ENCODE measurements around the gene PTPRG. TPM values are rescaled to one million over a fixed set of nuclear protein-coding genes. Genes with fewer than 3 reads are reported as not detected.

PTPRG gene
- total RNA-seq, 1 donor from 2014 or later: 0.84 TPM

- intact Hi-C loops (cut with micrococcal nuclease): no loop called here
Observed at GRCh38 chr3:61946570-61947324, 385.4 kb downstream of the PTPRG start.

DNA sequence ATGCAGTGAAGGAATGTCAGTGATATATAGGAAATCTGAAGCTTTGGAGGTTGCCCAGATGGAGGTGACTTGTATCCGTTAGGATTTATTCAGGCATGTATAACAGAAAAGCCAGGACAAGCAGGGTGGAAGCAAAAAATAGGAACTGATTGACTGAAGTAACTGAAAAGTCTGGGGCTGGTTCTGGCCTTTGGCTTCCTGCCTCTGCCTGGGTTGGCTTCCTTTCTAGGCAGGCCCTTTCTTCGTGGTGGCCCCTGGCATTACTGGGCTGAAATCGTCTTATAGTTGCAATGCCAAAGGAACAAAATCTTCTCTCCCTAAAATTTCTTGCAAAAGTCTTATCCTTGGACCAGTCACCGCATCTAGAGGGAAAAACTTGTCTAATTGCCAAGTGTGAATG, 386.1 kb downstream of the PTPRG start:
- intact Hi-C loops (cut with micrococcal nuclease): no loop called here

DNA sequence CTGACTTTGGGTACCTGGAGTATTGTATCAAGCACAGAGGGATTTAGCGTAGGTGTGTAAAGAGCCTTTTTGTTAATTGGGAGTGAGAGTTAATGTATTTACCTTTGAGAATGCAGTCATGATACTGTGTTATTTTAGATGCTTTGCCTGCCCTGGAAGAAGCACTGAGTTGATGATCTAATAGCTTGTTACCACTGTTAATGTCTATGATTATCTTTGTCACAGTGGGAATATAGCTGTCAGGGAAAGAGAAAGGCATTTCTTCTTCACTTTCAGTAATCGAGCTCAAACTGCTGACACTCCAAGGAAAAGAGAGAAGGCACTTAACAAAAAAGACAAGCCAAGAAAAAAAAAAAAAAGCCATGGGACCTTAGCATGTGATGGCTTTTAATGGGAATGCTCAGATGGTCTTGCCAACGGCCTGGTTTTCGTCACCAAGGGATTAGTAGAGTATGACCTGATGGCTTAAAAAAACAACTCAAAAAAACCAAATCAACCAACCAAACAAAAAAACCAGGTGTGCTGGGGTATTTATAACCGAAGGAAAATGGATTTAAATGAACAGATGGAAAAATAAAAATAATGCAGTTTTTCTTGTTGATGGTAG, 387.4 kb downstream of the PTPRG start:
- intact Hi-C loops (cut with micrococcal nuclease): no loop called here

DNA sequence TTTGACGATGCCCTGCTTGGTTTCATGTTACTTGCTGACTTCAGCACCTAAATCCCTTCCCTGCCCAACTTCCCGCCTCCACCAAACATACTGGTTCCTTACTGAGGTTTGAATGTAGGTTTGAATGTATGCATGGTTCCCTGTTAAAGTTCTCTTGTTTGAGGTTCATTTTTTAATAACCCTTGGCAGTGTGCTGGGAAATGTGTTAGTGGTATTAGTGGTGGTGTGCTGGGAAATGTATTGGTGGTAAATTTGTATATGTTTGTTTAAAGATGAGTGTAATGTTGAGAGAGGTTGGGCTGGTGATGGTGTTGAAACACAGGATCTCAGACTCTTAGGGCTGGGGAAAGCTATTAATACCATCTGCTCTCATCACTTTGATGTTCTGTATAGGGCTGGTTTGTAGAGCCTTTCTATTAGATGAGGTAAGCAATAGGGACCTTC, 392.7 kb downstream of the PTPRG start:
- intact Hi-C loops (cut with micrococcal nuclease): no loop called here

- intact Hi-C loops (cut with micrococcal nuclease): no loop called here
Observed at GRCh38 chr3:61955483-61955882, 394.1 kb downstream of the PTPRG start.

GRCh38 chr3:61956236-61956635, 394.9 kb downstream of the PTPRG start:
- intact Hi-C loops (cut with micrococcal nuclease): no loop called here

DNA sequence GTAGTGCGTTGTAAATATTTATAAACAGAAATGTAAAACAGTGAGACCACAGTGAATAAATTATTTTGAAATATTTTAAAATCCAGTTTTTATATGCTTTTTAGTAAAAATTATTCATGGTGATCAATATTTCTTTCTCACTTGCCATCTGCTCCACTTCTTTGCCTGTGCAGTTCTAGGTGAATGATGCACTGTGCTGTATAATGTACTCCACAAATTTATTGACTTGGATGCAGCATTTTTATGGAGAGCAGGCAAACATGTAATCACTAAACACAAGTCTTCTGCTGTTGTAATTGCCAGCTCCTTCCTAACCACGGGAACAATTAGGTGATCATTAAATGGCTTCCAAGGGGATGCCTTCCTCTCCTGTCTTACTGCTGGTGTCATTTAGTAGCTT, 395.9 kb downstream of the PTPRG start:
- intact Hi-C loops (cut with micrococcal nuclease): no loop called here

DNA sequence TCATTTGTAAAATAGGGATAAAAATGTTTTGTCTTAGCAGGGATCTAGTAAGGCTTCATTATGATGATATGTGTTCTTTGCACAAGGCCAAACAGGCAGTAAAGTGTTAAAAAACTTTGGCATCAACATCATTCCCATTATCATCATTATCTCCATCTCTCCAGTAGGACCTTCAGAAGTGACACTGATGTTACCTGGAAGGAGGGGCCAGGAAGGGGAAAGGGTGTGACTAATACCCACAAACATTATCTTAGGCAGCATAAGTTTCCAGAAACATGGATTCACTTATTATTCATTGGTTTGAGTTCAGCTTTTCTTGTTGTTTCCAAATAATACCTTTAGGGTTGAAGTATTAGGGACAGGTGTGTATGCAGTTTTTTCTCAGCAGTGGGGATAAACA, 399.6 kb downstream of the PTPRG start:
- intact Hi-C loops (cut with micrococcal nuclease): no loop called here

- intact Hi-C loops (cut with micrococcal nuclease): no loop called here
Observed at GRCh38 chr3:61961900-61962299, 400.5 kb downstream of the PTPRG start.

- intact Hi-C loops (cut with micrococcal nuclease): no loop called here
Observed at GRCh38 chr3:61964566-61964965, 403.2 kb downstream of the PTPRG start.

- intact Hi-C loops (cut with micrococcal nuclease): no loop called here
Observed at GRCh38 chr3:61965770-61966131, 404.4 kb downstream of the PTPRG start.

DNA sequence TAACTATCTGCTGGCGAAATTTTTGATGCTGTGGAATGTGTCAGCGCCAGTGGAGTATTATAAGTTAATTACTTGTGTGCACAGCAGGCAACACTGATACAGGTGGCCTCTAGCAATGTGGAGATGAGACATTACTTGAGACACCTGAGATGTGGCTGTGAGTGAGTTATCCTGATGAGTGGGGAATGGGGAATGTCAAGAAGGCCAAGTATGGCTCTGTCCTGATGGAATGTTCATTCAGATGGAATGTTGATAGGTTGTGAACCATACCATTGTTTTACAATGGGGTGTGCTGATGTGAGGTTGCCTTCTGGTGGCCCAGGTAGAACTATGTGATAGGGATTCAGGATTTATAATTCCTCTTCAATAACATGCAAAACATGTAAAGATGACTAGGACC, 404.8 kb downstream of the PTPRG start:
- intact Hi-C loops (cut with micrococcal nuclease): no loop called here

GRCh38 chr3:61967019-61967418, 405.6 kb downstream of the PTPRG start:
- intact Hi-C loops (cut with micrococcal nuclease): no loop called here

GRCh38 chr3:61967937-61968336, 406.6 kb downstream of the PTPRG start:
- intact Hi-C loops (cut with micrococcal nuclease): no loop called here

DNA sequence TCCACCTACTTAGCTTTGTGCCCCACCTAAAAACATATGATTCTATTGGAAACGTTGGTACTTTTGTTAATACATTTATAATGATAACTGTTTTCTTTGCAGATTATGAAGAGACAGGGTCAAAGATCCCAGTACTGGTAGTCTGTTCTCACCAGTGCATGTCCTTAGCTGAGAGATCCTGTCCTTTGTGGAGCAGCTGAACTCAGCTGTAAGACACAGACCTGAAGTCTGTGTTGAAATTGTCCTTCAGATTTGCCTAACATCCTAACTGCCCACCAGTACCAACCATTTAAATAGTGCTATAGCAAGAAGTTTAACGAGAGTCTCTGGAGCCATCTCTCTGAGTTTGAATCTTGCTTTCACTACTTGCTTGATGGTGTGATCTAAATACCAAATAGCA, 413.3 kb downstream of the PTPRG start:
- intact Hi-C loops (cut with micrococcal nuclease): no loop called here

DNA sequence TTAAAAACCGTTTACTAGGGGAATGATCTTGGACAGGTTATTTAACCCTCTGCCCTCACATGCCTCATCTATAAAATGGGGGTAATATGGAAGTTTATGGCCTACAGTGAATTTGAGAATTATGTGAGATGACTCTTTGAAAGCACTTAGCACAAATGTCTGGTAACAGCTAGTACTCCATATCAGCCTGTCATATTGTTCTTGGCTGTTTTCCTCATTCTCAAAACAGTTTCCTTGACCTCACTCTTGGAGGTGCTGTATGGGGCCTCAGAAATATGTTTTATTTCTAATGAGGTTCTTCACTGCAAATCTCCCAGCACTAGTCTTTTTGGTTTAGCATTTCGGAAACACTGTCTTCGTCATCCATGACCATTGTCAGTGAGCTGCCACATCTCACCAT, 413.8 kb downstream of the PTPRG start:
- intact Hi-C loops (cut with micrococcal nuclease): no loop called here

DNA sequence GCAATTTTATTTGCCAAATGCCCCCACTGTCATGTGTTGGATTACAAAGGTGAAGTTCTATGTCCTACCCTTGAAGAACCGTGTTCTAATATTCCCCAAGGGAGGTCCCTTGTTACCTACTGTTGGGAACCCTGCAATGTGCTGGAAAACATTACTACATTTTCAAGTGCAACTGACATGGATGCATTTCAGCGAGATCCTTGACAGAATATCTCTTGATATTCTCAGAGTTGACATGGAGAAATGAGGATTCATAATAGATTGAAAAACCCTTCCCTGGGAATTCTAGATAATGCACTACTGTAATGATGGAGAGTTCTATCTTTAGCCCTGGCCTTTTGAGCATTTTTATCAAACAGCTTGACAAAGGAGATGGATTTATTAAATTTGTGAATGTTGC, 414.6 kb downstream of the PTPRG start:
- intact Hi-C loops (cut with micrococcal nuclease): no loop called here

DNA sequence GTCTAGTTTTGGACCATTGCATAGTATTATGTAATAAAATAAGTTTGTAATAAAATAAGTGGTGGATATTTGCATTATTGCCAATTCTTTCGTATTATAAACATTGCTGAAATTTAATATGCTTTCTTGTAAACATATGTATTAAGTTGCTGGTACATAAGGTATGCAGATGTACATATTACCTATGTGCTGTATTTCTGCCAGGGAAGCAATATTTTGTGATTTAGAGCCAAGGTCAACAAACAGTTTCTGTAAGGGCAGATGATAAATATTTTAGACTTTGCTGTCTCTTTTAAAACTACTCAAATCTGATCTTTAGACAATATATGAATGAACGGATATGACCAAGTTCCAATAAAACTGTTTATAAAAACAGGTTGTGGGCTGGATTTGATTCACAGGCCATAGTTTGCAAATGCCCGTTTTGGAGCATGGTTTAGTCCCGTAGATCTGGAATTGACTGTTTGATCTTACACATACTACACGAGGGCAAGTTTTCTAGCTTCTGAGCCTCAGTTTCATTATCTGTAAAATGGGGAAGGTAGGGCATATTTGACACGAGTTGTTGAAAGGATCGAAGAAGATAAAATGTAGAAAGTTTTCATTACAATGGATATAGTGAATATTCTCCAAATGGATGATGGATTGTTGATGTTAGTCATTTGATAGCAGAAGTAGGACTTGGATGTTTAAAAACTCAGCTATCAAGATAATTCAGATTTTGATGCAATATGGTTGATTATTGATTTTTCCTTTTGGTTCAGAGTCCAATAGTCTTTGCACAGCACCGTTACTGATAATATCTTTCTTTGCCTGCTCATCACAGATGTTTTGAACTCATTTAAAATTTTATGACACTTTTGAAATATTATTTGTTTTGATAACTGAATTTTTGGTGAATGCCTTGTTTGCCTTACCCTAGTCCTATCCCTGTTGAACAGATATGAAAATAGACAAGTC, 417.4 kb downstream of the PTPRG start:
- intact Hi-C loops (cut with micrococcal nuclease): no loop called here

DNA sequence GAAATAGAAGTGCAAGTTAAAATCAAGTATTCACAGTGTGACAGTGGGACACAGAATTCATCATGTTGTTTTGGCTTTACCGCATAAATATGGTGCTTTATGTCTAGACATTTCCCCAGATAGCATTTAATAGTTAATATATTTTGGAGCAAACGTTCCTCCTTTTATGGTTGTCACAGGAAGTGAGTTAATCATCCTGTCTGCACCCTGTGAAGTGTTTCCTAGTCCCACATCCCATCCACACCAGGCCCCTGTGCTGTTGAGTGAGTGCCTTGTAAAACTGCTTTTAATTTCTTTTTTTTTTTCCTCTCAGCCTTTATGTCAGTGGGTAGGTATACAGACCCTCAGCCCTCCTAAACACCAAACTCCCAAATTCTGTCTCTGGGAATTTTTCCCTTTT, 418.3 kb downstream of the PTPRG start:
- intact Hi-C loops (cut with micrococcal nuclease): no loop called here

- intact Hi-C loops (cut with micrococcal nuclease): no loop called here
Observed at GRCh38 chr3:61980041-61980440, 418.7 kb downstream of the PTPRG start.

- intact Hi-C loops (cut with micrococcal nuclease): no loop called here
Observed at GRCh38 chr3:61981060-61981459, 419.7 kb downstream of the PTPRG start.

DNA sequence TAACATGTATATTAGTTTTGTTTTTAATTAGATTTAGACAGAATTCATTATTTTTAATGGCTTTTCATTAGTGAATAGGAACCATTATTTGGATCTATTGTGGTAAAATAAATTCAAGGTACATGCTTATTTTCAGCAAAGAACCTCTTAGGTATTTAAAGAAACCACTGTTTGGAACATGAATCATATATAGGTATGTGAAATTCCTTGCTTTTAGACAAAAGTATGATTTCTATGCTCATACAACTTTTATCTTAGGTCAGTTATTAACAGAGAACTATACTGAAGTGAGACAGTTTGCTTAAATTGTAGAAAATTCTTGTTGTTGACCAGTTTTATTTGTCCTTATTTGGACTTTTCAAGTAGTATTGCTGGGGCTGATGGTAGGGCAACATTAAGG, 422.1 kb downstream of the PTPRG start:
- intact Hi-C loops (cut with micrococcal nuclease): no loop called here
